ENCODE measurements around the gene XIRP2.

The XIRP2 gene

GRCh38 chr2:167186465-167186864 lies 298.2 kb downstream of the XIRP2 start:
- no peak overlapping the region for H2BK15ac ChIP-seq (ENCODE audit: low read length)
- H4K91ac ChIP-seq (ENCODE audit: low read depth, low read length, poor library complexity), result no peak overlapping the region
- no peak overlapping the region for H3K14ac ChIP-seq (ENCODE audit: low read length)
- no peak overlapping the region for H3K9ac ChIP-seq (ENCODE audit: low read depth, low read length, poor library complexity)
- H4K8ac ChIP-seq (ENCODE audit: low read depth, low read length), result no peak overlapping the region
- no peak overlapping the region for H3K4ac ChIP-seq (ENCODE audit: low read length)
- no peak overlapping the region for H2AK5ac ChIP-seq (ENCODE audit: low read depth, low read length)
- H3K4me1 ChIP-seq (ENCODE audit: control insufficient read depth in 2 of 2, insufficient read depth in 1 of 2, low read depth in 1 of 2, low read length in 2 of 2), result peaks cover 3 to 5% of the 10 kb centered on the region in 2 donors
- H2BK120ac ChIP-seq (ENCODE audit: low read depth, low read length), result no peak overlapping the region
- H3K4me2 ChIP-seq (ENCODE audit: insufficient read depth, low read length, poor library complexity, severe bottlenecking), result no peak overlapping the region
- H3K9me3 ChIP-seq (replicated peaks in 1 of 2; ENCODE audit: control insufficient read depth in 2 of 2, insufficient read depth in 1 of 2, low read depth in 1 of 2, low read length in 2 of 2), result no peaks in the 10 kb centered on the region
- no peak overlapping the region for H3K4me3 ChIP-seq (ENCODE audit: low read length in 2 of 2)
- H3K23ac ChIP-seq (ENCODE audit: low read depth, low read length, poor library complexity), result no peak overlapping the region
- no peak overlapping the region for H2AFZ ChIP-seq (ENCODE audit: low read length)
- H3K18ac ChIP-seq (ENCODE audit: low read length), result no peak overlapping the region
- no peaks in the 10 kb centered on the region for H3K27me3 ChIP-seq (ENCODE audit: control insufficient read depth in 3 of 3, insufficient read depth in 3 of 3, low read depth in 1 of 3, low read length in 3 of 3)
- no peak overlapping the region for H3K27ac ChIP-seq (replicated peaks; ENCODE audit: low read length)
- no peak overlapping the region for H2BK12ac ChIP-seq (ENCODE audit: low read length)
- H3K79me1 ChIP-seq (ENCODE audit: low read depth, low read length), result no peaks in the 10 kb centered on the region
- no CpG with 5 or more reads among the region's 2 CpGs for WGBS, 2 donors (ENCODE audit: extremely low coverage in 2 of 2, insufficient read length in 2 of 2, insufficient replicate concordance in 1 of 2)
- no peak for DNase-seq (ENCODE audit: low spot score)
- H2BK5ac ChIP-seq (ENCODE audit: low read length), result no peak overlapping the region
- no peaks in the 10 kb centered on the region for H3K36me3 ChIP-seq (replicated peaks in 1 of 2; ENCODE audit: control insufficient read depth in 2 of 2, insufficient read depth in 2 of 2, low read length in 2 of 2)

DNA sequence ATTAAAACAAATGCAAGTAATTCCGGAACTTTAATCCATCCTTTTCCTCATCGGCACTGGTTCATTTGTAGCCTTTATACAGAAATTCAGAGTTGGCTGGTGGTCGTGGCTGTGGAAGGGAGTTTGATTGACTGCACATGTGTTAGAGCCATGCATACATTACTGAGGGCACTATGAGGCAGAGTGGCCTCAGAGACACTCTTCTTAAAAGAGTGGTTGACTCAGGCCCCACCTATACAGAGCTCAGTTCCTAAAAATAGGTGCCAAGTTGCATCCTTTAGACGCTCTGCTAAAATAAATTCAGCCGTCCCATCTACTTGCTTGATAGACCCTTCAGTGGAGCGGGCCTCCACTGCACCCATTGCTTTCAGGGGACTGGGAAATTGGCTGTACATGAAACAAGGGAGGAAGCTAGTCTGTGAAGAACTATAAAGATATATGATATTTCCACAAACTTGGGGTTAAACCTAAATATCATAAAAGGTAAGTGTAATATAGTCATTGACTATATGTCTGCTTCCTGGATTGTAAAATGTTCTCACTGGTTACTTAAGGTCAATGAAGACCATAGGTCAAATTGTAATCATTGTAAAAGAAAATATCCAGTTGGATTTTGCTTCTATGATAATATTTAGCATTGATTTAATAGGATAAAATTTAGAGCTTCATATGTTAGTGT lies 298.9 kb downstream of the XIRP2 start:
- no peaks in the 10 kb centered on the region for H3K27me3 ChIP-seq (ENCODE audit: control insufficient read depth in 3 of 3, insufficient read depth in 3 of 3, low read depth in 1 of 3, low read length in 3 of 3)
- no peak overlapping the region for H3K23ac ChIP-seq (ENCODE audit: low read depth, low read length, poor library complexity)
- H3K18ac ChIP-seq (ENCODE audit: low read length), result no peak overlapping the region
- no peak overlapping the region for H3K9ac ChIP-seq (ENCODE audit: low read depth, low read length, poor library complexity)
- no peak overlapping the region for H4K91ac ChIP-seq (ENCODE audit: low read depth, low read length, poor library complexity)
- no peaks in the 10 kb centered on the region for H3K36me3 ChIP-seq (replicated peaks in 1 of 2; ENCODE audit: control insufficient read depth in 2 of 2, insufficient read depth in 2 of 2, low read length in 2 of 2)
- no peak overlapping the region for H2BK120ac ChIP-seq (ENCODE audit: low read depth, low read length)
- no peaks in the 10 kb centered on the region for H3K79me1 ChIP-seq (ENCODE audit: low read depth, low read length)
- no peak overlapping the region for H2BK15ac ChIP-seq (ENCODE audit: low read length)
- no peak overlapping the region for H3K27ac ChIP-seq (replicated peaks; ENCODE audit: low read length)
- H3K4me2 ChIP-seq (ENCODE audit: insufficient read depth, low read length, poor library complexity, severe bottlenecking), result no peak overlapping the region
- no peaks in the 10 kb centered on the region for H3K9me3 ChIP-seq (replicated peaks in 1 of 2; ENCODE audit: control insufficient read depth in 2 of 2, insufficient read depth in 1 of 2, low read depth in 1 of 2, low read length in 2 of 2)
- no peak overlapping the region for H4K8ac ChIP-seq (ENCODE audit: low read depth, low read length)
- H2BK5ac ChIP-seq (ENCODE audit: low read length), result no peak overlapping the region
- H3K4ac ChIP-seq (ENCODE audit: low read length), result no peak overlapping the region
- H3K4me3 ChIP-seq (ENCODE audit: low read length in 2 of 2), result no peak overlapping the region
- no peak overlapping the region for H2AK5ac ChIP-seq (ENCODE audit: low read depth, low read length)
- no CpG with 5 or more reads among the region's 6 CpGs for WGBS, 2 donors (ENCODE audit: extremely low coverage in 2 of 2, insufficient read length in 2 of 2, insufficient replicate concordance in 1 of 2)
- H3K14ac ChIP-seq (ENCODE audit: low read length), result no peak overlapping the region
- DNase-seq (ENCODE audit: low spot score), result no peak
- no peak overlapping the region for H2AFZ ChIP-seq (ENCODE audit: low read length)
- peaks cover 3 to 5% of the 10 kb centered on the region in 2 donors for H3K4me1 ChIP-seq (ENCODE audit: control insufficient read depth in 2 of 2, insufficient read depth in 1 of 2, low read depth in 1 of 2, low read length in 2 of 2)
- no peak overlapping the region for H2BK12ac ChIP-seq (ENCODE audit: low read length)

DNA sequence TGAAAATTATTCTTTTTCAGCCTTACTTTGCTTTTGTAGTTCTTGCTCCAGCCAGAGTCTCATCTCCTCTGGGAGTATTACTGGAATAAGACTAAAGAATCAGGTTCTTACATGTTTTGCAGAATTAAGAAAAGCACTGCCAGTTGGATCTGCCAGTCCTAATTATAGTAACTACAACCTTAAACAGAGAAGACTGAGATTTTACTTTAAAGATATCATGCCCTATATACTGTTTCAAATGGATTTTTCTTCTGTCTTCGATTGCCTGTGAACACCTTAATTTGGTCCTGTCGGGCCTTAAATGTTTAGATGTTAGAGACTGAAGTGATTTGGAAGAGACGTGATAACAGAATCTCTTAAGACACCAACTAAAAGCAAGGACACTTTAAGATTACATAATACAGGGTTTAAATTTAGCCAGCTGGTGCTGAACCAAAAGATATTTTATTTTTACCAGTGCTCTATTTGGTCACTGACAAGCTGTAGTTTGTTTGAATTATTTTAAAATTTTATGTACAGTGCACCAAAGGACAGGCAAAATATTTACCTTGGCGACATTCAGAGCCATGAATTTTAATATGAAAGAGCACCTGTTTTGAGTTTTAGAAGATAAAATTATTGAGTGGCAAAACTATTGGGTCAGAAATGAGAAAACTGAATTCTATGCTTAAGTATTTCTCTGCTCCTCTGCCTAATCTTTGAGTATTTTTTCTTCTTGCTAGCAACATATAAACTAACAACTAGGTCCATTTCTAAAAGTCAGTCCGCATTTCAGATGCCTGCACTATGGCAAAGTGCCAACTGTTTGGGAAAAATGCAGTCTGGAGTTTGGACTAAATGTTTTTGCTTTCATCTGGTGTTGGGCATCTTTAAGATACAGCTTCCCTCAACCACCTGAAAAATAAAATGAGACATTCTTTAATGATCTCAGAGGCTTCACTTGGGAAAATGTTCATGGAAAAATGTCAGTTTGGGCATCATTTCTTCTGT lies 300.0 kb downstream of the XIRP2 start:
- Histone ChIP-seq H3K4me2 (ENCODE audit: insufficient read depth, low read length, poor library complexity, severe bottlenecking) (no peak overlapping the region), H3K4ac (ENCODE audit: low read length) (no peak overlapping the region), H2BK120ac (ENCODE audit: low read depth, low read length) (no peak overlapping the region), H3K9me3 (replicated peaks in 1 of 2; ENCODE audit: control insufficient read depth in 2 of 2, insufficient read depth in 1 of 2, low read depth in 1 of 2, low read length in 2 of 2) (no peaks in the 10 kb centered on the region), H3K18ac (ENCODE audit: low read length) (no peak overlapping the region), H3K79me1 (ENCODE audit: low read depth, low read length) (no peaks in the 10 kb centered on the region), H2AFZ (ENCODE audit: low read length) (peak overlapping the region; percentile 37), H3K14ac (ENCODE audit: low read length) (no peak overlapping the region), H3K4me3 (ENCODE audit: low read length in 2 of 2) (no peak overlapping the region), H4K91ac (ENCODE audit: low read depth, low read length, poor library complexity) (no peak overlapping the region), H3K36me3 (replicated peaks in 1 of 2; ENCODE audit: control insufficient read depth in 2 of 2, insufficient read depth in 2 of 2, low read length in 2 of 2) (no peaks in the 10 kb centered on the region), H3K27ac (replicated peaks; ENCODE audit: low read length) (no peak overlapping the region), H3K23ac (ENCODE audit: low read depth, low read length, poor library complexity) (no peak overlapping the region), H4K8ac (ENCODE audit: low read depth, low read length) (no peak overlapping the region), H2BK5ac (ENCODE audit: low read length) (no peak overlapping the region), H2BK15ac (ENCODE audit: low read length) (no peak overlapping the region), H3K27me3 (ENCODE audit: control insufficient read depth in 3 of 3, insufficient read depth in 3 of 3, low read depth in 1 of 3, low read length in 3 of 3) (no peaks in the 10 kb centered on the region), H3K9ac (ENCODE audit: low read depth, low read length, poor library complexity) (no peak overlapping the region), H2AK5ac (ENCODE audit: low read depth, low read length) (no peak overlapping the region), H2BK12ac (ENCODE audit: low read length) (no peak overlapping the region), H3K4me1 (ENCODE audit: control insufficient read depth in 2 of 2, insufficient read depth in 1 of 2, low read depth in 1 of 2, low read length in 2 of 2) (peaks cover 3 to 5% of the 10 kb centered on the region in 2 donors)
- no peak for DNase-seq (ENCODE audit: low spot score)
- no CpG with 5 or more reads among the region's 5 CpGs for WGBS, 2 donors (ENCODE audit: extremely low coverage in 2 of 2, insufficient read length in 2 of 2, insufficient replicate concordance in 1 of 2)

DNA sequence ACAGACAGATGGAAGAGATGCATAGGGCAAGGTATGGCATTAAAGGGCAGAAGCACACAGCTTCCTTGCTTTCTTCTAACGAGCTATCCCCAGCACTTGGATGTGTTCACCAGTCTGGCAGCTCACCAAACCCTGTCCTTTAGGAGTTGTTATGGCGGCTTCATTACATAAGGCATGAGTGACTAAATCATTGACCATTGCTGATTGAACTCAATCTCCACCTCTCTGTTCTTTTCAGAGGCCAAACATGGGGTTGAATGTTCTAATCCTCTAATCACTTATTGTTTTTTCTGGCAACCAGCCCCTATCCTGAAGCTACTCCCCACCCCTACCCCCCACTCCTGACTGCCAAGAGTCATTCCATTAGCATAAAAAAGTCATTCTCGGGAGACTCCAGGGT lies 301.8 kb downstream of the XIRP2 start:
- DNase-seq (ENCODE audit: low spot score), result no peak
- H3K23ac ChIP-seq (ENCODE audit: low read depth, low read length, poor library complexity), result no peak overlapping the region
- no CpG with 5 or more reads among the region's 3 CpGs for WGBS, 2 donors (ENCODE audit: extremely low coverage in 2 of 2, insufficient read length in 2 of 2, insufficient replicate concordance in 1 of 2)
- H3K4me3 ChIP-seq (ENCODE audit: low read length in 2 of 2), result no peak overlapping the region
- no peak overlapping the region for H2AK5ac ChIP-seq (ENCODE audit: low read depth, low read length)
- H2BK120ac ChIP-seq (ENCODE audit: low read depth, low read length), result no peak overlapping the region
- no peak overlapping the region for H3K14ac ChIP-seq (ENCODE audit: low read length)
- no peaks in the 10 kb centered on the region for H3K36me3 ChIP-seq (replicated peaks in 1 of 2; ENCODE audit: control insufficient read depth in 2 of 2, insufficient read depth in 2 of 2, low read length in 2 of 2)
- H2AFZ ChIP-seq (ENCODE audit: low read length), result no peak overlapping the region
- H3K4ac ChIP-seq (ENCODE audit: low read length), result no peak overlapping the region
- no peaks in the 10 kb centered on the region for H3K27me3 ChIP-seq (ENCODE audit: control insufficient read depth in 3 of 3, insufficient read depth in 3 of 3, low read depth in 1 of 3, low read length in 3 of 3)
- H3K9ac ChIP-seq (ENCODE audit: low read depth, low read length, poor library complexity), result no peak overlapping the region
- H3K4me1 ChIP-seq (ENCODE audit: control insufficient read depth in 2 of 2, insufficient read depth in 1 of 2, low read depth in 1 of 2, low read length in 2 of 2), result peaks cover 3 to 5% of the 10 kb centered on the region in 2 donors
- H4K8ac ChIP-seq (ENCODE audit: low read depth, low read length), result no peak overlapping the region
- no peak overlapping the region for H2BK5ac ChIP-seq (ENCODE audit: low read length)
- H3K4me2 ChIP-seq (ENCODE audit: insufficient read depth, low read length, poor library complexity, severe bottlenecking), result no peak overlapping the region
- H2BK12ac ChIP-seq (ENCODE audit: low read length), result no peak overlapping the region
- no peaks in the 10 kb centered on the region for H3K79me1 ChIP-seq (ENCODE audit: low read depth, low read length)
- H3K27ac ChIP-seq (replicated peaks; ENCODE audit: low read length), result no peak overlapping the region
- no peaks in the 10 kb centered on the region for H3K9me3 ChIP-seq (replicated peaks in 1 of 2; ENCODE audit: control insufficient read depth in 2 of 2, insufficient read depth in 1 of 2, low read depth in 1 of 2, low read length in 2 of 2)
- no peak overlapping the region for H2BK15ac ChIP-seq (ENCODE audit: low read length)
- H4K91ac ChIP-seq (ENCODE audit: low read depth, low read length, poor library complexity), result no peak overlapping the region
- H3K18ac ChIP-seq (ENCODE audit: low read length), result no peak overlapping the region

Measured in neuronal stem cell (in vitro differentiated cells).